Thoracic aorta (tissue), 2 donors: ENCODE measurements around the gene ZMIZ1. TPM values are rescaled to one million over a fixed set of nuclear protein-coding genes. Genes with fewer than 3 reads are reported as not detected.

Source experiments
- ATAC-seq: fragments of 150-250 bp; one replicate; pipeline ENCODE4 v1.8.0; 2017; ENCODE audit warnings: low read depth; ENCODE audit not compliant: insufficient number of reproducible peaks, low FRiP score
- DNase-seq: peaks from one replicate; pipeline ENCODE4 v3.0.0-alpha.2; 2020; ENCODE audit warnings: low spot score
- H3K27ac ChIP-seq, 2 donors: fragments of 200-600 bp; sonication (generic); 1 replicate in 1 of 2; 2 replicates in 1 of 2; pipeline ENCODE4 v1.5.1; 2016; ENCODE audit warnings: mild to moderate bottlenecking in 2 of 2, moderate library complexity in 2 of 2
- H3K27me3 ChIP-seq: fragments of 200-600 bp; sonication (generic); replicated peaks from 2 replicates; pipeline ENCODE4 v1.6.0; 2016; ENCODE audit warnings: mild to moderate bottlenecking; ENCODE audit not compliant: insufficient read depth
- H3K36me3 ChIP-seq: fragments of 200-600 bp; sonication (generic); one replicate; pipeline ENCODE4 v1.5.1; 2016
- H3K4me1 ChIP-seq, 2 donors: fragments of 200-600 bp; sonication (generic); 1 replicate in 1 of 2; 2 replicates in 1 of 2; pipeline versions ENCODE4 v1.5.1 to v1.6.0; 2016; ENCODE audit warnings: low read depth in 2 of 2, mild to moderate bottlenecking in 1 of 2; ENCODE audit not compliant: control insufficient read depth in 1 of 2
- H3K4me3 ChIP-seq: fragments of 200-600 bp; sonication (generic); 2 replicates; pipeline ENCODE4 v1.5.1; 2016; ENCODE audit warnings: mild to moderate bottlenecking
- H3K9me3 ChIP-seq: fragments of 200-600 bp; sonication (generic); 2 replicates; pipeline ENCODE4 v1.5.1; 2016
- total RNA-seq, 2 donors: library from RNA; depleted of rRNA; stranded (reverse); fragments of >200 nt; gene quantifications; one replicate each; pipeline versions ENCODE4 v1.1.0 to v1.2.3, GENCODE V29; 2016
- TF ChIP-seq, protein P1 (sequence below): fragments of 200-600 bp; sonication (generic); IDR thresholded peaks from one replicate; pipeline ENCODE4 v1.5.1; 2019; ENCODE audit warnings: antibody characterized with exemption

The ZMIZ1 gene
- total RNA-seq, 2 donors from 2014 or later, result 57.8 to 81.6 TPM

DNA sequence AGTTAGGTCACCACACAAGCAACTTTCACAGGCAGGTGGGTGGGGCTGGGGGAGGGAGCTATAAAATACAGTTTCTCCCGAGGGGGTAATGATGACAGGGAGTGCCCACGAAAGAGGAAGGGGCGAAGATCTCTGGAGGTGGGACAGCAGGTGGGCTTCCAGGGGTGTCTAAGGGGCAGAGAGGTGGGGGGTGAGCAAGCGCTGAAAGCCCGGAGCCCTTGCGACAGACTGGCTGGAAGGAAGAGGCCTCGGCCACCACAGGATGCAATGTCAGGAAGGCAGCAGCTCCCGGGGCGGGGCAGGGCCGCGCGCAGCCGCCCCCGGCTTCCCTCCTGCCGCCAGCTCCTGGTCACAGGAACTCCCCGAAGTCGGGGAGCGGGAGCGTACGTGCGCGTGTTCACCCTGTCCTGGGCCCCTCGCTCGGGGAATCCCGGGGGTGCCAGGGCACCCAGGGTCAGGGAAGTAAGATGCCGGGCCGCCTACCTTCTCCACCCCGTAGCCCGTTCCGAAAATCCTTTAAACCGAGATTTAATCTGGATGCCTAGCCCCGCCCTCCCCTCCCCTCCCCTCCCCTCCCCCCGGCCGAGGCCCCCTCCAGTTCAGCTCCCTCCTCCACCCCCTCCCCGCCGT lies 173.3 kb downstream of the ZMIZ1 start:
- peak overlapping the region; percentile 73 for H3K4me3 ChIP-seq
- DNase-seq (no peak), ATAC-seq (no peak)
- H3K4me1 ChIP-seq, result peaks cover 31 to 47% of the 10 kb centered on the region in 2 donors
- H3K9me3 ChIP-seq, result no peaks in the 10 kb centered on the region
- H3K27me3 ChIP-seq, result no peaks in the 10 kb centered on the region
- peak overlapping the region in 1 of 2 donors; percentile 9 for H3K27ac ChIP-seq
- H3K36me3 ChIP-seq, result no peaks in the 10 kb centered on the region
- TF ChIP-seq, protein P1, sequence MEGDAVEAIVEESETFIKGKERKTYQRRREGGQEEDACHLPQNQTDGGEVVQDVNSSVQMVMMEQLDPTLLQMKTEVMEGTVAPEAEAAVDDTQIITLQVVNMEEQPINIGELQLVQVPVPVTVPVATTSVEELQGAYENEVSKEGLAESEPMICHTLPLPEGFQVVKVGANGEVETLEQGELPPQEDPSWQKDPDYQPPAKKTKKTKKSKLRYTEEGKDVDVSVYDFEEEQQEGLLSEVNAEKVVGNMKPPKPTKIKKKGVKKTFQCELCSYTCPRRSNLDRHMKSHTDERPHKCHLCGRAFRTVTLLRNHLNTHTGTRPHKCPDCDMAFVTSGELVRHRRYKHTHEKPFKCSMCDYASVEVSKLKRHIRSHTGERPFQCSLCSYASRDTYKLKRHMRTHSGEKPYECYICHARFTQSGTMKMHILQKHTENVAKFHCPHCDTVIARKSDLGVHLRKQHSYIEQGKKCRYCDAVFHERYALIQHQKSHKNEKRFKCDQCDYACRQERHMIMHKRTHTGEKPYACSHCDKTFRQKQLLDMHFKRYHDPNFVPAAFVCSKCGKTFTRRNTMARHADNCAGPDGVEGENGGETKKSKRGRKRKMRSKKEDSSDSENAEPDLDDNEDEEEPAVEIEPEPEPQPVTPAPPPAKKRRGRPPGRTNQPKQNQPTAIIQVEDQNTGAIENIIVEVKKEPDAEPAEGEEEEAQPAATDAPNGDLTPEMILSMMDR, result no peak

DNA sequence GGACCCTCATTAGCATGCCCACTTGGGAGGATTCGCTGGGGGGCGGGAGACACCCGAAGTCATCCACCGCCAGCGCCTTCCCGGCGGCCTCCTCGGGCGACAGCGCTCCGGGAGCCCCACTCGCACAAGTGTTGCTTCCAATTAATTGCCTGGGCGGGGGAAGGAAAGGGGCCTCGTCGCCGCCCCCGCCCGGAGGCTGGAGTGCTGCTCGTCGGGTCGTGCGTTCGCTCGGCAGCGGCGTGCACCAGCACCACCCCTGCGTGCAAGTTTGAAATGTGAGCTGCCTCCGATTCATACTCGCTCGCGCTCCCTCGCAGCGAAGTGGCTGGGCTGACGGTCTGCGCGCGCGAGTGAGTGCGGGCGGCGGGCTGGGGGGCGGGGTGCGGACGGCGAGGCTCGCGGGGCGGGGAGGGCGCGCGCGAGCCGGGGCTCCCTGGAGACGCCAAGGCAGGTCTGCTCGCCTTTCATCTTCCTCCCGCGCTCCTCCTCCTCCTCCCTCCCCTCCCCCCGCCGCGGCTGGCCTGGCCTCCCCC lies 173.9 kb downstream of the ZMIZ1 start:
- ATAC-seq (no peak), DNase-seq (no peak)
- peaks cover 37 to 52% of the 10 kb centered on the region in 2 donors for H3K4me1 ChIP-seq
- H3K36me3 ChIP-seq, result no peaks in the 10 kb centered on the region
- H3K27ac ChIP-seq, result peak overlapping the region in 1 of 2 donors; percentile 20
- TF ChIP-seq, protein P1, result peak; percentile 10
- no peaks in the 10 kb centered on the region for H3K27me3 ChIP-seq
- H3K4me3 ChIP-seq, result peak overlapping the region; percentile 73
- no peaks in the 10 kb centered on the region for H3K9me3 ChIP-seq

- Histone ChIP-seq H3K4me3 (peak overlapping the region; percentile 73), H3K27me3 (no peaks in the 10 kb centered on the region), H3K27ac (peak overlapping the region; percentile 91 to 98), H3K9me3 (no peaks in the 10 kb centered on the region), H3K36me3 (no peaks in the 10 kb centered on the region), H3K4me1 (peaks cover 43 to 60% of the 10 kb centered on the region in 2 donors)
- TF ChIP-seq, protein P1, result no peak
- ATAC-seq, result no peak
- DNase-seq, result no peak
These were observed 174.7 kb downstream of the ZMIZ1 start for GRCh38 chr10:79243181-79244067.

GRCh38 chr10:79244068-79244442 lies 175.3 kb downstream of the ZMIZ1 start:
- no peaks in the 10 kb centered on the region for H3K27me3 ChIP-seq
- no peak for DNase-seq
- no peaks in the 10 kb centered on the region for H3K9me3 ChIP-seq
- peak overlapping the region; percentile 91 to 98 for H3K27ac ChIP-seq
- H3K4me1 ChIP-seq, result peaks cover 48 to 66% of the 10 kb centered on the region in 2 donors
- H3K36me3 ChIP-seq, result no peaks in the 10 kb centered on the region
- ATAC-seq, result no peak
- TF ChIP-seq, protein P1, result no peak
- H3K4me3 ChIP-seq, result peak overlapping the region; percentile 73
